Astrocyte (in vitro differentiated cells and primary cell): Measurements from ENCODE around the gene MFNG. TPM values are rescaled to one million over a fixed set of nuclear protein-coding genes. Genes with fewer than 3 reads are reported as not detected.

Source experiments
- DNase-seq: peaks from one replicate; pipeline ENCODE4 v3.0.0-alpha.2; 2010; ENCODE audit warnings: low read depth
- FAIRE-seq: peaks from 2 replicates; lab custom pipeline; 2011; peaks lifted over from hg19 to GRCh38; lab: Jason Lieb, UNC
- H2AFZ ChIP-seq: 2 replicates; pipeline ENCODE4 v1.6.0; 2012; ENCODE audit warnings: low read depth, low read length, inconsistent platforms
- H3K27ac ChIP-seq: 2 replicates; pipeline ENCODE4 v1.5.1; 2011; ENCODE audit warnings: low read depth, low read length, inconsistent platforms
- H3K27me3 ChIP-seq: 2 replicates; pipeline ENCODE4 v1.6.0; 2011; ENCODE audit warnings: low read length, inconsistent platforms; ENCODE audit not compliant: insufficient read depth
- H3K36me3 ChIP-seq: 2 replicates; pipeline ENCODE4 v1.5.1; 2011; ENCODE audit warnings: low read length, inconsistent platforms; ENCODE audit not compliant: insufficient read depth
- H3K4me1 ChIP-seq: 2 replicates; pipeline ENCODE4 v1.5.1; 2011; ENCODE audit warnings: low read length, inconsistent platforms; ENCODE audit not compliant: insufficient read depth
- H3K4me2 ChIP-seq: 2 replicates; pipeline ENCODE4 v1.6.0; 2012; ENCODE audit warnings: low read length, inconsistent platforms
- H3K4me3 ChIP-seq: 2 replicates; pipeline ENCODE4 v1.5.1; 2011; ENCODE audit warnings: low read depth, mild to moderate bottlenecking, low read length, inconsistent platforms; ENCODE audit not compliant: insufficient read depth
- H3K79me2 ChIP-seq: 2 replicates; pipeline ENCODE4 v1.6.0; 2012; ENCODE audit warnings: mild to moderate bottlenecking, low read length, inconsistent platforms; ENCODE audit not compliant: insufficient read depth
- H3K9ac ChIP-seq: 2 replicates; pipeline ENCODE4 v1.6.0; 2012; ENCODE audit warnings: mild to moderate bottlenecking, low read length, inconsistent platforms
- H3K9me3 ChIP-seq: 2 replicates; pipeline ENCODE4 v1.5.1; 2012; ENCODE audit warnings: low read depth, mild to moderate bottlenecking, low read length, inconsistent platforms; ENCODE audit not compliant: insufficient read depth
- H4K20me1 ChIP-seq: 2 replicates; pipeline ENCODE4 v1.6.0; 2012; ENCODE audit warnings: low read length, inconsistent platforms; ENCODE audit not compliant: insufficient read depth
- H3K27ac Mint-ChIP-seq: one replicate; pipeline ENCODE4 v1.8.0; 2021; ENCODE audit warnings: mild to moderate bottlenecking, mixed read lengths; ENCODE audit not compliant: unreplicated experiment
- H3K27me3 Mint-ChIP-seq: one replicate; pipeline ENCODE4 v1.8.0; 2021; ENCODE audit warnings: low read depth, mixed read lengths; ENCODE audit not compliant: unreplicated experiment
- H3K36me3 Mint-ChIP-seq: one replicate; pipeline ENCODE4 v1.8.0; 2021; ENCODE audit warnings: low read depth, mixed read lengths; ENCODE audit not compliant: unreplicated experiment
- H3K4me1 Mint-ChIP-seq: one replicate; pipeline ENCODE4 v1.8.0; 2021; ENCODE audit warnings: low read depth, mixed read lengths; ENCODE audit not compliant: unreplicated experiment
- H3K4me3 Mint-ChIP-seq: one replicate; pipeline ENCODE4 v1.8.0; 2021; ENCODE audit warnings: mild to moderate bottlenecking, moderate library complexity, mixed read lengths; ENCODE audit not compliant: unreplicated experiment
- H3K9me3 Mint-ChIP-seq: one replicate; pipeline ENCODE4 v1.8.0; 2021; ENCODE audit warnings: mild to moderate bottlenecking, mixed read lengths; ENCODE audit not compliant: unreplicated experiment
- CTCF ChIP-seq: IDR thresholded peaks from 2 replicates; pipeline ENCODE4 v1.5.1; 2011; ENCODE audit warnings: low read depth, mild to moderate bottlenecking, inconsistent platforms, low read length, moderate library complexity; ENCODE audit not compliant: insufficient read depth
- EZH2 ChIP-seq: IDR thresholded peaks from 2 replicates; pipeline ENCODE4 v1.6.1; 2012; ENCODE audit warnings: mild to moderate bottlenecking, low read length, inconsistent platforms; ENCODE audit not compliant: insufficient read depth
- total RNA-seq: library from RNA; stranded (reverse); gene quantifications from 2 replicates; pipeline ENCODE4 v1.2.1, GENCODE V29; 2021

The MFNG gene
- total RNA-seq, 1 donor from 2014 or later: 1.4 TPM

GRCh38 chr22:37449331-37450001 lies 36.7 kb downstream of the MFNG start:
- Mint-ChIP-seq H3K9me3 (peaks cover 5% of the 10 kb centered on the region), H3K4me3 (no peak overlapping the region), H3K27me3 (peaks cover 12% of the 10 kb centered on the region), H3K27ac (no peak overlapping the region), H3K4me1 (no peaks in the 10 kb centered on the region), H3K36me3 (no peaks in the 10 kb centered on the region)
- no peak overlapping the region for H3K4me3 ChIP-seq
- TF ChIP-seq CTCF (no peak), EZH2 (no peak)
- no peak overlapping the region for H2AFZ ChIP-seq
- H3K9ac ChIP-seq: no peak overlapping the region
- no peaks in the 10 kb centered on the region for H3K9me3 ChIP-seq
- FAIRE-seq (no peak), DNase-seq (no peak)
- no peaks in the 10 kb centered on the region for H3K27me3 ChIP-seq
- no peak overlapping the region for H3K27ac ChIP-seq
- no peaks in the 10 kb centered on the region for H3K79me2 ChIP-seq
- peaks cover 5% of the 10 kb centered on the region for H3K4me1 ChIP-seq
- no peaks in the 10 kb centered on the region for H4K20me1 ChIP-seq
- no peaks in the 10 kb centered on the region for H3K36me3 ChIP-seq
- H3K4me2 ChIP-seq: no peak overlapping the region

- Histone ChIP-seq H3K9ac (no peak overlapping the region), H2AFZ (no peak overlapping the region), H3K9me3 (no peaks in the 10 kb centered on the region), H3K79me2 (no peaks in the 10 kb centered on the region), H3K27me3 (no peaks in the 10 kb centered on the region), H3K4me2 (no peak overlapping the region), H3K4me1 (no peaks in the 10 kb centered on the region), H3K36me3 (no peaks in the 10 kb centered on the region), H3K4me3 (no peak overlapping the region), H3K27ac (no peak overlapping the region), H4K20me1 (no peaks in the 10 kb centered on the region)
- no peaks in the 10 kb centered on the region for H3K4me1 Mint-ChIP-seq
- peaks cover 5% of the 10 kb centered on the region for H3K9me3 Mint-ChIP-seq
- H3K4me3 Mint-ChIP-seq: no peak overlapping the region
- FAIRE-seq (no peak), DNase-seq (no peak)
- peaks cover 12% of the 10 kb centered on the region for H3K27me3 Mint-ChIP-seq
- TF ChIP-seq EZH2 (no peak), CTCF (no peak)
- no peak overlapping the region for H3K27ac Mint-ChIP-seq
- no peaks in the 10 kb centered on the region for H3K36me3 Mint-ChIP-seq
Observed at GRCh38 chr22:37448516-37449127, 37.6 kb downstream of the MFNG start.

- Histone ChIP-seq H3K4me3 (no peak overlapping the region), H2AFZ (no peak overlapping the region), H3K36me3 (no peaks in the 10 kb centered on the region), H3K27ac (no peak overlapping the region), H4K20me1 (no peaks in the 10 kb centered on the region), H3K4me2 (no peak overlapping the region), H3K9ac (no peak overlapping the region), H3K27me3 (no peaks in the 10 kb centered on the region), H3K4me1 (no peaks in the 10 kb centered on the region), H3K9me3 (peaks cover 4% of the 10 kb centered on the region), H3K79me2 (no peaks in the 10 kb centered on the region)
- Mint-ChIP-seq H3K9me3 (peaks cover 4% of the 10 kb centered on the region), H3K4me3 (no peak overlapping the region), H3K27ac (no peak overlapping the region), H3K27me3 (peaks cover 16% of the 10 kb centered on the region), H3K36me3 (peaks cover 2% of the 10 kb centered on the region), H3K4me1 (no peaks in the 10 kb centered on the region)
- FAIRE-seq (no peak), DNase-seq (no peak)
- no peak for TF ChIP-seq EZH2
- no peak for TF ChIP-seq CTCF
Observed at GRCh38 chr22:37445501-37445900, 40.7 kb downstream of the MFNG start.
